HG03469 (cell line): ENCODE results near the gene GALNT18.

Source experiments
- ATAC-seq: cut with Tn5 transposase; IDR thresholded peaks from one replicate; pipeline ENCODE4 v1.9.1; 2021; ENCODE audit warnings: mild to moderate bottlenecking, moderate library complexity, moderate number of reproducible peaks; ENCODE audit not compliant: unreplicated experiment

The GALNT18 gene

DNA sequence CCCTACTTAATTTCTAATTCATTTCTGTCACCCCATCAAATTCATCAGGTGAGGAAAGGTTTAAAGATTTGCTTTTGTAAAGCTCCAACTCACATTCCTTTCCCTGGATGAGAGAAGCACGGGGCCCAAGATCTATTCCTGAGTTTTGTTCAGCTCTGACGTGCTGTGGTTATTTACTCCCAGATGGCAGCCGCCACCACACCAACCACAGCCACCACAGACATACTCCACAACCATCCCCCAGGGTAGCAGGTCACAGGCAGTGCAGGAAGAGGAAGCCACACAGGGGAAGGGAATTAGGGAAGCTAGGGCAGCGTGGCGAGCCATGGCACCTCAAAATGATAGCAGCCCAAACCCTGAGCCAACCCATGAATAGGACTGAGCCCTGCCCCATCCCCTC is 205.3 kb downstream of the GALNT18 start:
- ATAC-seq: no peak

DNA sequence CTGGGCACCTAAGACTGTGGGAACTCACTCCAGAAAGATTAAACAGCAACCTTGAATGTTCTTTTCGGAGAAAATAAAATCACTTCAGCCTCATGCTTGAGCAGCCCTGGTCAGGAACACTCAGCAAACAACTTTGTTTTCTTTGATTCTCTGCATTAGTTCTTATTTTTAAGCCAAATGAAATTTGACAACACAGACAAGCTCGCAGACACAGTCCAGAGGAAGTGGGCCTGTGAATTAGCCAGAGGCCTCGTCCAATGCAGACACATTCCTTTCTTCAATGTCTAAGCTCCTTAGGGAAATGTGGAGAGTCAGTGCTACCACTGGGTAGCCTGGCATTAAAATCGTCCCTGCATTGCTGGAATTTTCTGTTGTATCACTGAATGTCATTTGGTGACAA is 205.9 kb downstream of the GALNT18 start:
- ATAC-seq: no peak

DNA sequence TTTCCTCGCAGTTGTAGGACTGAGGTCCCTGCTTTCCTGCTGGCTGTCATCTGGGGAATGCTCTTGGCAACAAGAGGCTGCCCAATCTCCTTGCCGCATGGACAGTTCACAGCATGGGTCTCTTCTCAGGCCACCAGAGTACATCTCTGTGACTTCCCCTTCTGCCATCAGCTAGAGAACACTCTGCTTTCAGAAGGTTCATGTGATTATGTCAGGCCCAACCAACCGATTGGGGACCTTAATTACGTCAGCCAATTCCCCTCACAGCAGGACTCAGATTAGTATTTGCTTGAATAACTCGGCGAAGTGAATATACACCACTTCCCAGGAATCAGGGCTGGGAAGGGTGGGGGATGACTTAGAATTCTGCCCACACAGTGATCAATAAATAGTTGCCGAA is 206.8 kb downstream of the GALNT18 start:
- ATAC-seq: no peak

DNA sequence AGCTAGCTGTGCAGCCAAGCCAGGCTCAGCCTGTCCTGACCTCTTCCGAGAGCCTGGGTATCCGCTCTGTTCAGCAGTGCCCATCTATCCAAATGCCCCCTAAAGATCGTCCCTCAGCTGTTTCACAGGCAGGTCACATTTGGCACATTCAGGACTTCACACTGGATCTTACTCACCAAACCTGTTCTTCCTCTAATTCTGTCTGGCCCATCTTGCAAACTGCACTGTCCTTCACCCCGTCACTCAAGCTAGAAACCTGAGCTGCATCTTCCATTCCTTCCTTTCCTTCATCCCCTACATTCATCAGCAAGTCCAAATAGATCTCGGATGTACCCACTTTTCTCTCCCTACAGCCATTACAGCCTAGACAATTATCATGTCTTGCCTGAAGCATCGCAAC is 208.0 kb downstream of the GALNT18 start:
- no peak for ATAC-seq

DNA sequence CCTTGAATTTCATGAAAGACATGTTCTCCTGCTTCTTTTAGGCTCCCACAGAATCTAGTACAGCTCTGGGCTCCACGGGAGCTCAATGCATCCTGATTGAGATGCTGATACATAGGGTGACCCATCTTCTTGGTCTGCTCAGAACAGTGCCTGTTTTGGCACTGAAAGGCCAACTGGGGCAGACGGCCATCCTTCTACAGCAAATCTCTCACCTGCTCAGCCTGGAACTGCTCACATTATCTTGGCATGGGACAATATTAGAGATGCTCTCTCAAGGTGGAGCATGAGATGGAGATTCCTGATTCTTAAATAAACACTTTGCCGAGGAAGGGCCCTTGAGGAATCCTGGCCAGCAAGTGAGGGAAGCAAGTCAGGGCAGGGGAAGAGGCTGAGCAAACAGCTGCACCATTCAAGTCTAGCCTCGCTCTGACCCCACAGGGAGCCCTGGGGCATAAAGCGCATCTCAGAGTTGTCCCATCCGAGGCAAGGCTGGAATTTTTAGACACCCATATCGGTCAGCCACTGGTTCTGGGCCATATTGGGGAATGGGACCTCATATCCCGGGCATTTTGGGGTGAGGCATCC is 210.3 kb downstream of the GALNT18 start:
- no peak for ATAC-seq

- ATAC-seq: no peak
Observed at GRCh38 chr11:11409901-11410300, 211.9 kb downstream of the GALNT18 start.

- no peak for ATAC-seq
Observed at GRCh38 chr11:11409224-11409623, 212.6 kb downstream of the GALNT18 start.

DNA sequence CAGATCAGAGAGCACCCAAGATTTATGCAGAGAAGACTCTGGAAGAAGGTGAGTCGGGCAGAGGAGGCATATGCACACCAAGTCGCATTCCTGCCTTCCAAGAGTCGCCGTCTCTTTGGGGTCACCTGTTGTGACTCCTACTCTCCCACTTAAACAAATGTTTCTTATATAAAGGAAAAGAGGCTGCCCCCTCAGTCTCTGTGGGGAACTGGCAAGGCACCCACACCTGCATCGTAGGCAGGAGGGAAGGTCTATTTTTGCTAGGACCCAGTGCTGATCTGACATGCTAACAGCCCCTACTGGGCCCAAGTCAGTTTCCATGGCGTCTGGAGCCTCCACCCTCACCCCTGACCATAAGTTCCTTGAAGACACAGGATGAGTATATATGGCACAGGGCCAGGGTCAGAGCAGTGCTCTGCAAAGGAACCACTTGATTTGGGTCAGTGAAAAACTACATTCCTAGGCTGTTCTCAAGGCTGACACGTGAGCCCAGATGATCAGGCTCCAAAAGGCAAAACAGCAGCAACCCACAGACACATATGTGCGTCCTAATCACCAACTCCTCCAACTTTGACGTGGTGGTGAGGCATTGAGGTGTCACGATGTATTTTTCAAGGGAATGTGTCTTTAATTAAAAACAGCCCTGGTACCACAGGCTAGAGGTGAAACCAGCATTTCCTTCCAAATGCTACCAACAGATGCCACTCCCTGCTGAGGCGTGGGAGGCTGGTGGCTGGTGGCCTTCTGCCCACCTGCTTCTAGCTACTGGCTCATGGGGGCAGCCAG is 213.2 kb downstream of the GALNT18 start:
- no peak for ATAC-seq

DNA sequence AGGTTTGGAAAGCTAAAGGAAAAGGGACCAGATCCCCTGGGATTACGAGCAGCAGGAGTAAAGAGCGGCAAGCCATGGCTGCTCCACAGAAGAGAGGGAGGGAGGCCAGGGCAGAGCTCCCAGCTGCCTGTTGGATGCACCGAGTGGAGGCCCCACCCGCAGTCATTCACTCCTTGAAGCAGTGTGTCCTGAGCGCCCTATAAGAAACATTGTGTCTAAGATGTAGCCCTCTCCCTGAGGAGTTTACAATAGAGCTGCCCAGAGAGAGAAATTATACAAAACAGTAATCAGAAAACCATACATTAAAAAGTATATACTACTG is 214.1 kb downstream of the GALNT18 start:
- no peak for ATAC-seq

DNA sequence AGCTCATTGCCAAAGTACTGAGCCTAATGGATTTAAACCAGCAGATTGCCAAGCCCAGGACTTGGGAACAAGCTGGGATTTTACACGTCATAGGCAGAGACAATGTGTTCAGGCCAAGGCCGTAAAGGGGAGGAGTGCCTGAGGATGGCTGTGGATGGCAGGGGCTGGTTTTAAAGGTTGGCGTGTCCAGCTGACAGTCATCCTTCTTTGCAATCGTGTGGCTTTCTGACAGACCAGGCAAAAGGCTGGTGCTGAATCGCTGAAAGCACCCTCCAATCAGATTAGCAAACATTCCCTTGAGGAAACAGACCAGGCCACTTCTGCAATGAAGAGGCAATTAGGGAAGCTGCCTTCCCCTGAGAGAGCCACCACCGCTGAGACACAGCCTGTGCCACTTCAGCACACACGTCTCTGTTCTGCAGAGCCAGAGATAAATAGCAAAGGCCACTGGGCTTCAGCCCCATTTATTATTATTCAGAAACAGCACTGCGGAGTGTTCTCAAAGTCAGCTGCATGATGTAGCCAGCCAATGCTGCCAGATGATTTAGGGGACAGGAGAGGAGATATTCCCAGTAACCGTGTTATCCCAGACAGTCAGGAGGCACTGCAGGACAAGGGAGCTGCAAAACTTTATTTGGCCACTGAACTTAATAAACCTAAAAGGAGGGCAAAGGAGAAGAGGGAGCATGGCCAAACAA is 214.6 kb downstream of the GALNT18 start:
- no peak for ATAC-seq

- no peak for ATAC-seq
Observed at GRCh38 chr11:11406652-11407051, 215.2 kb downstream of the GALNT18 start.

DNA sequence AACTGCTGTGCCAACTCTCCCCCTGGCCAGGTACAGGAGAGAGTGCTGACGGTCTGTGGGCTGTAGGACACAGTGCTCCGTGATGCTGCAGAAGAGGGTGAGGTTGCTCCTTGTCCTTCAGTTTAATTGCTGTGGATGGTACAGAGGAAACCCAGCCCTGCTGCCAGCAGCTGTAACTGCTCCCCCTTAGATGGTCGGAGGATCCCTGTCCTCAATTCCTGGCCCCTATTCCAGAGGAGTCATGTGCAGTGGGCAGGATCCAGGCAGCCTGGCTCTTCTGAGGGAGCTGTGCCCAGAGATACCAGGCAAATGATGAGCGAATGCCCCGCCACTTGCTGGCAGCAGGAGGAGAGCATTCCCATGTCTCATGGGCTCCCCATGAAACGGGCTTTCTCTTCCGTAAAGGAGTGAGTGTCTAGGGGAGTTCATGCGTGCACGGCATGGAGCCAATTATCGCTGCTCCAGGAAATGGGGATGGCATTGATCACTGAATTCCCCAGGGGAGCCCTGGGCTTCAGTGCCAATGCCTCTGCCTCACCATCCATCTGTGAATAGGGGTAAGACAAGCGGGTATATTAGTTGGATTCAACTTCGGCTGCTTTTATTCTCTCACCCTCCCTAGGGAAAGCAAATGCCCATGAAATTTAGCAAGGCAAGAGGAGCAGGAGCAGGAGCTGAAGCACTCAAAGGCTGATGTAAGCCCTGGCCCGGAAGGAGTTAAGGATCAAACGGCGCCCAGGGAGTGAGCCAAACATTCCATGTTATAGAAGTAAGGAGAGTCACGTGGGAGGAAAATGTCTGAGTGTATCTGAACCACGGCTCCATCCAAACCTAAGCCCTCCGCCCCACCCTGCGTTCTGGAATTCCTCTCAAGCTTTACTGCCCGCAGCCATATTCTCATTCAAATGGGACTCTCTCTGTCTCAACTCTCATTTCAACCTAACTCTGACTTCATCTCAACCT is 217.8 kb downstream of the GALNT18 start:
- ATAC-seq: no peak

GRCh38 chr11:11401960-11402535 is 219.8 kb downstream of the GALNT18 start:
- ATAC-seq: no peak

DNA sequence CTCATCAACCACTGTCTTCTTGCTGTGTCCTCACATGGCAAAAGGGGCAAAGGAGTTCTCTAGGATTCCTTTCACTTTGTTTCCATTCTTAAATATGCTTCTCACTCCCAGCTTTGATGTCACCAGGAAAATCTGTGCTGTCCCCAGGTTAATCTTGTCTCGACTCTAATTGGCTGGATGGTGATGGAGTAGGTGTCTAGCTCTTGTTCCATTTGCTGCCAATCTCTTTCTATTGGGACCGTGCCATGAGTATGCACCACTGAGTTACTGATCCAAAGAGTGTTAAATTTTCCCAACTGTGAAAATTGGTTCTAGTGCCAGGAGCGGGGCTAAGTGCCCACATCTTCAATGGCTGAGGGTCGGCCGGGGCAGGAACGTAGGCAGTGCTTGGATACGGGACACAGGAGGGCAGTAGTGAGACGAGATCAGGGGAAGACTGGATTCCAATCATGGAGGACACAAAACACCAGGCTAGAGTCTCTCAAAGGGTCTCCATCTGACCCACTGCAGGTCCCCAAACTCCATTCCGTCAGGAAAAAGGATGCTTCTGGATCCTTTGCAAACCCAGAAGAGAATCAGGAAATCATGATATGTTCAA is 221.1 kb downstream of the GALNT18 start:
- ATAC-seq: no peak

- no peak for ATAC-seq
Observed at GRCh38 chr11:11400121-11400520, 221.7 kb downstream of the GALNT18 start.

DNA sequence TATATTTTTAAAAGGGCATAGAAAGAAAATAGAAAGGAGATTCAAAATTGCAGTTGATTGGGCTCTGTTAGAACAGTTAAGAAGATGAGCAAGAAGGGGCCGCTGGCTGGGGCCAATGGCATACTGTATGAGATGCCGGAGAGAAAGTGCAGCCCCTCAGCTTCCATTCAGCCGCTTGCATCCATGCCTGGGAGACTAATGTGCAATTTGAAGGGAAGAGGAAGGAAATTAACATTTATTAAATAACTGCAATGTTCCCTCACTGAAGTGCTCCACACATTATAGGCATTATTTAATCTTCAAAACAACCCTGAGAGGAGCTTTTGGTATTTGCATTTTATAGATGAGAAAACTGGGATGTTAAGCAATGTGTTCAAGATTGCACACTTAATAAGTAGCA is 224.0 kb downstream of the GALNT18 start:
- ATAC-seq: no peak

DNA sequence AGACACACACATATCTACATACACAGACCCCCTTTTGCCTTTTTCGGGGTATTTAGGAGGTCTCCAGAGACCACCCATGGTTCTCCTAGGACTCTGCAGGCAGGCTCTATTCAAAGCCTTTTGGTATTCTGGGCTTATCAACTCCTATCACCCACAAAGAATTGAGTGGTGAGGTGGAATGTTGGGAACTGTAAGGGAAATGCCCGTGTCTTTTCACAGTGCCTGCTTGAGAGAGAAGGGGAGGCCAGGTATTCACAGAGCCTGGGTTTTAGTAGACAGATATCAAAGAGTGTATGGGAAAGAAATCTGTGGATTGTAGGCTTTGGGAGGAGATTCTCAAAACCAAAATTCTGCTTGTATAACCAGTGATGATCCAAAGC is 224.8 kb downstream of the GALNT18 start:
- ATAC-seq: no peak

- no peak for ATAC-seq
Observed at GRCh38 chr11:11396301-11397035, 225.3 kb downstream of the GALNT18 start.

DNA sequence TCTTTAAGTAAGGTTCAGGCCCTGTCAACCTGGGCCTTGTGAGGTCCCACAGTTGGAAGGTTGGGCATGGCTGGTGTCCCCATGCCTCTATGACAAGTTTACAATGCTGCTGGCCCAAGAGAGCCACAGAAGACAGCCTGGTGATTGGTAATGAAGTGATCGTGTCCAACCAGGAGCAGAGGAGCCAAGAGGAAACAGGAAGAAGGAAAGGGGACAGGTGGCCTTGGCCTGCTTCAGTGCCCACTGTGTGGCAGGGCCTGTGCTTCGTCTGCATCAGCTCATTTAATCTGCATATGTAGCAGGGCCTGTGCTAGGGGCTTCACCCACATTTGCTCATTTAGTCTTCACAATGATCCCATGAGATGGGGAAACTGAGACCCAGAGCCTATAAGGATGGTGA is 226.7 kb downstream of the GALNT18 start:
- ATAC-seq: no peak

- no peak for ATAC-seq
Observed at GRCh38 chr11:11394241-11394640, 227.6 kb downstream of the GALNT18 start.
